ENCODE results near the gene SMYD3. TPM values are rescaled to one million over a fixed set of nuclear protein-coding genes. Genes with fewer than 3 reads are reported as not detected.

SMYD3 gene
- total RNA-seq, 4 donors from 2014 or later, result 10.5 to 36.4 (median 22.5) TPM

- intact Hi-C loops (cut with DNase I; ENCODE audit: low total_unique reads), result no loop called here
- Histone ChIP-seq H3K27me3 (no peaks in the 10 kb centered on the region), H3K4me3 (no peak overlapping the region), H3K27ac (no peak overlapping the region), H3K9me3 (no peaks in the 10 kb centered on the region), H3K36me3 (no peaks in the 10 kb centered on the region), H3K4me1 (no peaks in the 10 kb centered on the region)
- no peak for DNase-seq
- TF ChIP-seq POLR2A (IDR thresholded peaks at IDR 0.05), result no peak
- TF ChIP-seq, protein P1, sequence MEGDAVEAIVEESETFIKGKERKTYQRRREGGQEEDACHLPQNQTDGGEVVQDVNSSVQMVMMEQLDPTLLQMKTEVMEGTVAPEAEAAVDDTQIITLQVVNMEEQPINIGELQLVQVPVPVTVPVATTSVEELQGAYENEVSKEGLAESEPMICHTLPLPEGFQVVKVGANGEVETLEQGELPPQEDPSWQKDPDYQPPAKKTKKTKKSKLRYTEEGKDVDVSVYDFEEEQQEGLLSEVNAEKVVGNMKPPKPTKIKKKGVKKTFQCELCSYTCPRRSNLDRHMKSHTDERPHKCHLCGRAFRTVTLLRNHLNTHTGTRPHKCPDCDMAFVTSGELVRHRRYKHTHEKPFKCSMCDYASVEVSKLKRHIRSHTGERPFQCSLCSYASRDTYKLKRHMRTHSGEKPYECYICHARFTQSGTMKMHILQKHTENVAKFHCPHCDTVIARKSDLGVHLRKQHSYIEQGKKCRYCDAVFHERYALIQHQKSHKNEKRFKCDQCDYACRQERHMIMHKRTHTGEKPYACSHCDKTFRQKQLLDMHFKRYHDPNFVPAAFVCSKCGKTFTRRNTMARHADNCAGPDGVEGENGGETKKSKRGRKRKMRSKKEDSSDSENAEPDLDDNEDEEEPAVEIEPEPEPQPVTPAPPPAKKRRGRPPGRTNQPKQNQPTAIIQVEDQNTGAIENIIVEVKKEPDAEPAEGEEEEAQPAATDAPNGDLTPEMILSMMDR (IDR thresholded peaks at IDR 0.05), result no peak
Measured at GRCh38 chr1:245987219-245987545, 519.9 kb downstream of the SMYD3 start.

GRCh38 chr1:245986404-245987218 is 520.5 kb downstream of the SMYD3 start:
- Histone ChIP-seq H3K9me3 (no peaks in the 10 kb centered on the region), H3K27me3 (no peaks in the 10 kb centered on the region), H3K4me3 (no peak overlapping the region), H3K4me1 (no peaks in the 10 kb centered on the region), H3K36me3 (no peaks in the 10 kb centered on the region), H3K27ac (no peak overlapping the region)
- TF ChIP-seq, protein P1 (IDR thresholded peaks at IDR 0.05), result no peak
- no peak for TF ChIP-seq POLR2A (IDR thresholded peaks at IDR 0.05)
- DNase-seq, result peak; percentile 22 to 25
- intact Hi-C loops (cut with DNase I; ENCODE audit: low total_unique reads), result no loop called here

GRCh38 chr1:245984390-245985155 is 522.5 kb downstream of the SMYD3 start:
- Histone ChIP-seq H3K27ac (no peak overlapping the region), H3K9me3 (no peaks in the 10 kb centered on the region), H3K27me3 (no peaks in the 10 kb centered on the region), H3K36me3 (no peaks in the 10 kb centered on the region), H3K4me1 (no peaks in the 10 kb centered on the region), H3K4me3 (no peak overlapping the region)
- intact Hi-C loops (cut with DNase I; ENCODE audit: low total_unique reads), result no loop called here
- TF ChIP-seq, protein P1 (IDR thresholded peaks at IDR 0.05), result no peak
- no peak for TF ChIP-seq POLR2A (IDR thresholded peaks at IDR 0.05)
- no peak for DNase-seq

- TF ChIP-seq POLR2A (IDR thresholded peaks at IDR 0.05), result no peak
- TF ChIP-seq, protein P1 (IDR thresholded peaks at IDR 0.05), result no peak
- no peak overlapping the region for H3K27ac ChIP-seq
- no peaks in the 10 kb centered on the region for H3K4me1 ChIP-seq
- DNase-seq, result no peak
- no peak overlapping the region for H3K4me3 ChIP-seq
- H3K27me3 ChIP-seq, result no peaks in the 10 kb centered on the region
- no peaks in the 10 kb centered on the region for H3K36me3 ChIP-seq
- intact Hi-C loops (cut with DNase I; ENCODE audit: low total_unique reads), result no loop called here
- no peaks in the 10 kb centered on the region for H3K9me3 ChIP-seq
Measured at GRCh38 chr1:245983294-245983967, 523.6 kb downstream of the SMYD3 start.

DNA sequence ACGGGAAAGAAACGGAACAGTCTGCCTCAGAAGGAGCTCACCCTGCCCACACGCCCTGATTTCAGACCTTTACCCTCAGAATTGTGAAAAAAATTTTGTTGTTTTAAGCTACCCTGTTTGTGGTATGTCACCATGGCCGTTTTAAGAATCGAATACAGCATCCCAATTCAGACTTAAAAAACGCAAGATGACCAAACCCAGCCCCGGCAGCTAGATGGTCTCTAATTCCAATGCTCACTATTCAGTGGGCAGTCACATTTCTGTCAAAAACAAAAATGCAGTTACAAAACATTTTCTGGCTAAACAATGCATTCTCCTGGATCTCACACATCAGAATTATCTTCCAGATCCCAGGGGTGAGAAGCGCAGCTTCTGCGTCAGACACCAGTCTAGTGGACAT is 527.5 kb downstream of the SMYD3 start:
- no peak for DNase-seq
- intact Hi-C loops (cut with DNase I; ENCODE audit: low total_unique reads), result no loop called here
- Histone ChIP-seq H3K9me3 (no peaks in the 10 kb centered on the region), H3K4me3 (no peak overlapping the region), H3K4me1 (no peaks in the 10 kb centered on the region), H3K27me3 (no peaks in the 10 kb centered on the region), H3K36me3 (no peaks in the 10 kb centered on the region), H3K27ac (no peak overlapping the region)
- no peak for TF ChIP-seq POLR2A (IDR thresholded peaks at IDR 0.05)
- TF ChIP-seq, protein P1 (IDR thresholded peaks at IDR 0.05), result no peak
